Measurements from ENCODE around the gene HOXC4.
"Not testable (repeated sequence)": the region's sequence is repeated elsewhere in the genome, so short reads cannot be mapped to it uniquely, and the experiment has no call there.

Gene HOXC4

DNA sequence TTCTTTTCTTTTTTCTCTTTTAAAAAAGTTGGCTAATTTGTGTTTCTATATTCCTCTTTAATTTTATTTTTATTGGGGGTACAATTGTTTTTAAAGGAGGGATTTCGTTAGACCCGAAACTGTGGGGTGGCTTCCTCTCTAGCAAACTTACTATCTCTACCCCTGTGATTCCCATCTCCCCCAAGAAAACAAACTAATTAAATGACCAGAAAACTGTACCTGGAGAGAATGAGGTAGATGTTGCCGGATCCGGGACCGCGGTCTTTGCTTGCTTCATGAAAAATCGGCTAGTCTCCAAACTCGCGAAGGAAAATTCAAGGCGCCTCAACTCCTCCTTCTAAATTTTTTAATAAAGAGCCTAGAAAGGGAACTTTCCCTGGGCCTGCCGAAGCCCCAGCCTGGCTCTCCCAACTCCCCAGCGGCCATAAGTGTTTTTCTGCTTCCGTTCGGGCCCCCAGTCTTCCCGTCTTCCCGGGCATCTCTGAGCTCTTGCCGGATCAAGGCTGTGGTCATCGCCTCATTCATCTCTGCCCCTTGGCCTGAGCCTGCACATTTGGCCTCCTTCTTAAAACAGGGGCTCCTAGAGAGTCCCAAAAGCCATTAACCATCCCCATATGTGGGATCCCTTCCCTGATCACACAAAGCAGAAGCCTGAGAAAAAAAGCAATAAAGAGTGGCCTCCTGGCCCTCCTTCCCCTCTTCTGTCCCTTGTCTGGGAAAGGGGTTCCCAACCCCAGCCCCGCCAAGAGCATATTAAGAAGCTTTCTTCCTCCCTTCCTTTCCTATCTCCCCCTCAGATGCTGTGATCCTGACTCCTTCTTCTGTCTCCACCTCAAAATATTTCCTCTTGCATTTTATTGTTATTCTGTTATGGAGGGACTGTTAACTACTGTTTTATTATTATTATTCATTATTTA is 26.6 kb downstream of the HOXC4 start:
- in situ Hi-C loops (cut with HindIII; ENCODE audit: low sequenced_read_pairs): not testable (repeated sequence)

DNA sequence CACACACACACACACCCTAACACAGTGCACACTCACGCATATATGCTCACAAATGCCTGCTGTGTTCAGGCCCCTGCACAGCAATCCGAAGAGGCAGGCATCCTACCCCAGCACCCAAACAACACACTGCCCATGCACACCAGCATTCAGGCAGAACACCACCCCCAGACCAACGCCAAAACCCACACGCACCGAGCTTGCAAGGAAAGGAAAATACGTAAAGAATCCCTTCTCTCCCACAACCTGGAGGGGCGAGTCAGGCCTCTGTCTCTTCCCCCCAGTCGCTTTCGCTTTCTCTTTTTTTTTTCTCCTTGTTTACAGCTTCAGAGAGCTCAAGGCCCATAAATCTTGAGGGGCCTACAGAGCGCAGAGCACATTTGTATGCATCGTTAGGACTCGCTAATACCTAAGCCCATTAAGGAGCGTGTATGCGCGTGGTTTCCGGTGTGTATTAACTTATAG is 27.4 kb downstream of the HOXC4 start:
- in situ Hi-C loops (cut with HindIII; ENCODE audit: low sequenced_read_pairs): not testable (repeated sequence)

DNA sequence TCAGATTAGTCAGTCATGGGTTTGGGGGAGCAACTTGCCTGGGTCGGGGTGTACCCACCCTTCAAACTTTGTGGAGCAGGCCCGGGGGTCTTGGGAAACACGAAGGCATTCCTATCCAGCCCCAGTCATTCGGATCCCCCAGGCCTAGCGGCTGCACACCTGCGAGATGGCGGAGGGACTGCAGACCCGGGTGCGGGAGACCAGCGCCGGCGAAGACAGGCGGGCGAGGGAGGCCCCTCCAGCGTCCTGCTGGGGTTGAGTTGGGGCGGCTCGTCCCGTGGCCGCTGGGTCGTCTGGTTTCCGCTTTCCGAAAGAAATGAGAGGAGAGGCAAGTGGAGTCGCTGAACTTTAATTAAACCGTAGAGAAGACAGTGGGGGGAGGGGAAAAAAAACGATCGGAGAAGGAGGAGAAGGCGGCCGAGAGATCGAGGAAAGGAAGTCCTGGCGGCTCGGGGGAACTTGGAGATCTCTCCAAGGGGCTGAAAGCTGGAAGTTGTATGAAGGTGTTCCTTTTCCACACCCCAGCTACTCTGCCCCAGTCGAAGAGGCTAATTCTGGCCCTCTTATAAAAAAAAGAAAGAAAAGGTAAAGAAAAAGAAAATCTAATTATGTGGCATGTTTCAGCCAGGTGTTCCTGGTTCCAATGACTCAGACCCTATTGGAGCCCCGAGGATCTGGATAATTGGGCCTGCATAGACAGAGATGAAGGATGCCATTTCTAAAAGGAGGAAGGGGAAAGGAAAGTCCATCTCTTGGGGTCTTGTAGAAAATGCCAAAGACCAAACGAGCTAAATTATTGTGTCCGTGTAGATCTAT is 28.2 kb downstream of the HOXC4 start:
- in situ Hi-C loops (cut with HindIII; ENCODE audit: low sequenced_read_pairs): not testable (repeated sequence)

DNA sequence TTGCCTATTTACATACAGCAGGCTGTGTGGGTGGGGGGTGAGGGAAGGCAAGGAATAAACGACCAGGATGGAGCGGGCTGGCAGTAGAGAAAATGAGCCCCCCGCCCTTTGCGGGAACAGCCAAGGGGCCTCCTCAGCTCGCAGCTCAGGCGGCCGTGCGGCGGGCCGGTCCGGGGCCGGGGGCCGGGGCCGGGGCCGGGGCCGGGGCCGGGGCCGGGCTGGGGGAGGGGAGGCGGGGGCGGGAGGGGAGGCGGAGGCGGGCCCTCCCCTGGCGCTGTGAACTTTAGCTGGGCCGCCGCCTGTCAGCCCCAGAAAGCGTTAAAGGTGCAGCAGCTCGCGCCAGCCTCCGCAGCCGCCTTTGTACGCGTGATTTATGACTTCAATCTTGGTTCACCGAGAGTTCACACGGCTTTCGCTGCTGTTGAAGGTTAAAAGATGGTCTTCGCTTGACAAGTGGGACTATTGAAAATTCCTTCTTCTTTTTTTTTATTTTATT is 28.8 kb downstream of the HOXC4 start:
- in situ Hi-C loops (cut with HindIII; ENCODE audit: low sequenced_read_pairs): no loop called here

DNA sequence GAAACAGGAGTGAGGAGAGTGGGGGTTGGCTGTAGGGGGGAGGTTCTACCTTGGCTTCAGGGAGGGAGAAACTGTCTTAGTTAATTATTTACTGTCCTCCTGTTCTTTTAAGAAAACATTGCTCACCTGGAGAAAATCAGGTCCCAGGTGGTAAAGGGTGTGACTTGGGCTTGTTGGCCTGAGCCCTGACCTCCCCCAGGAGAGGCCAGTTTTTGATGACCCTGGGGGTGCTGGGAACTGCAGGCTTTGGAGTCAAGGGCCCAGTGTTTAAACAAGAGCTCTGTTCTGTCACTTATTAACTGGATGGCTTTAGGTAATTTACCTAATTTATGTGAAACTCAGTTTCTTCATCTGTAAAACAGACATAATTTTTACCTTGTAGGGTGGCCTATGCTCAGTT is 34.4 kb downstream of the HOXC4 start:
- in situ Hi-C loops (cut with HindIII; ENCODE audit: low sequenced_read_pairs): not testable (repeated sequence)

DNA sequence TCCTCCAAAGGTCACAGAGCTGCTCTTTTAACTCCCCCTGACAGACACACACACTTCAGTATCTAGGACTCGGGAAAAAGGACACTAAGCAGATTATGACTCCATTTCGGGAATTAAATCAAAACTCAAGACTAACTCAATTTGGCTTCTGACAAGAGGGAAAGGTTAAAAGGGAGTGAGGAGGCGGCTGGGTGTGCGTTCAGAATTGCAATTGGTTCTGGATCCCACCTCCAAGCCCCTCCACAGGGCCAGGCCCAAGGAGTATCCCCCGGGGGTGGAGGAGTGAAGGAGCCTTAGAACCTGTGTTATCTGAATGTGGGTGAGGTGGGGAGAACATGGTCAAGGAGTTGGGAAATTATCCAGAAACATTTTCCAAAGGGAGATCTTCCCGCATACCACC is 35.8 kb downstream of the HOXC4 start:
- in situ Hi-C loops (cut with HindIII; ENCODE audit: low sequenced_read_pairs): not testable (repeated sequence)

DNA sequence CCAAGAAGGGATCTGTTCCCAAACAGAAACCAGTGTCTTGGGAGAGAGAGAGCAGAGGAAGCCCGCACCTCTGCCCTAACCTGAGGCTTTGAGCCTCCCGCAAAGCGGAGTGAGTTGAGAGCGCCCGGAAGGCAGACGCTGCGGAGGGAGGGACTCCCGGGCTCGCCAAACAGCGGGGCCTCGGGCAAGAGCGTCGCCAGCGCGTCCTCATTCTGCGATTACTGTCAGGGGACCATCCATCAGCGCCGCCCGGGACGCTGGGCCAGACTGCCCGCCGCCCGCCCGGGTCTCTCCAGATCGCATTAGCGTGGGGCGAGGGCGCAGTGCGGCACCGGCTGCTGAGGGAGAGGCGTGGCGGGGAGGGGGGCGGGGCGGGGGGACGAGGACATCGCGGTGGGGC is 36.7 kb downstream of the HOXC4 start:
- in situ Hi-C loops (cut with HindIII; ENCODE audit: low sequenced_read_pairs): not testable (repeated sequence)

DNA sequence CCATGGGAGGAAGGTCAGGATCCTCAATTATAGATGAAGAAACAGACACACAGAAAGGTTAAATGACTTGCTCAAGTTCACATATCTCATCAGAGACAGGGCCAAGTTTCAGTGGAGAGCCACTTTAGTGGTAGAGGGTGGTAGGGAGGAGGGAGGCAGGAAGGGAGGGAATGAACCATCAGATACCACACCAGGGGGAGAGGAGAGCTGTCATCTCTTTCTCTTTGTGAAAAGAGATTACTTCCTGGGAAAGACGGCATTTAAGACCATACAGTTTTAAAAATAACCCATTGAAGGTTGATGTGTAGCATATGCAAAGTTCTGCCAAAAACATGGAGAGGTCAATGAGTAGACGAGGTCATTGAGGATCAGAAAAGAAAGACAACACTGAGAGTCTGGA is 39.3 kb downstream of the HOXC4 start:
- in situ Hi-C loops (cut with HindIII; ENCODE audit: low sequenced_read_pairs): not testable (repeated sequence)

DNA sequence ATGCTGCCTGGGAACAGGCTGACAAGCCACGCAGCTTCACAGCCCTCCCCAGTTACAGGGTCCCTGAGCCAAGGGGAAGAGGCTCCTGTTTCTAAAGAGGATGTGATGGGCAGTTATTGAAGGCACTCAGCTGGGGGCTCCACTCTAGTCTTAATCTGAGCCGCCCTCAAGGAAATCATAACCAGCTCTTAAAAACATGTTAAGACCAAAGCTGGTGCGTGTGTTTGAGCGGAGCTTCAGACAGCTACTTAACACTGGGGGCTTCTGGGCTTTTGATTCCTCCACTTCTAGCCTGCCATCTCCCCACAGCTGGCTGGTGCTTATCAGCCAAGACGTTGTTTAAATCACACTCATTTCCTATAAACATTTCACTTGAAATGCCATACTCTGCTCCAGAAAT is 42.3 kb downstream of the HOXC4 start:
- in situ Hi-C loops (cut with HindIII; ENCODE audit: low sequenced_read_pairs): not testable (repeated sequence)

DNA sequence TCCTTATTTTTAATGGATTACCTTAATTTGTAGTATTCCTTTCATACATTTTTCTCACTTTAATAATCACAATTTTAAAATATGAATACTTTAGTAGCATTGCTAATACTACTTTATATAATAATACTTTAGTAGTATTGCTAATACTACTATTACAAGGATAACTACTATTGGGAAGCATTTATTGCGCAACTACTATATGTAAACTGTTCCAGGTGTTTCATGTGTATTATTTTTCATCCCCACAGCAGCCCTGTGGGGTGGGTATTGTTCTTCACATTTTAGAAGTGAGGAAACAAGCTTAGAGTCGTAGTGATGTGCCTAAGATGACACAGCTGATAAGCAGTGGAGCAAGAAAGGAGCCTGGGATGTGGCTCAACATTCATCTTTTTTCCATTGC is 45.0 kb downstream of the HOXC4 start:
- in situ Hi-C loops (cut with HindIII; ENCODE audit: low sequenced_read_pairs): not testable (repeated sequence)

DNA sequence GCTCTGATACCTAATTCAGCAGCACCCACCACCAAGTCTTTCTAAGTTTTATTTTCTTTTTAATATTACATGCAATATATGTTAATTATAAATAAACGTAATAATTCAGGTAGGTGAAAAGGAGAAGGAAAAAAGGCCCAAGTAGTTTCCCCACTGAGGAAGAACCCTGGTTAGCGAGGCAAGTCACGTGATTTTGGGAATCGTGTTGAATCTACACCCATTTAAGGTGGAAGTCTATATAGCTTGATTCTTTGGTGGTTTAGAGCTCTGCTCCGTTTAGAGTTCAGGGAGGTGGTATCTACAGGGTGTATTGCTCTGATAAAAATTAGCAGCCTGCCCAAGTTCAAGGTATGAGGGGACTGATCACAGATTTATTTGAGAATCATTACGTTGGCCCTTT is 47.0 kb downstream of the HOXC4 start:
- in situ Hi-C loops (cut with HindIII; ENCODE audit: low sequenced_read_pairs): not testable (repeated sequence)

DNA sequence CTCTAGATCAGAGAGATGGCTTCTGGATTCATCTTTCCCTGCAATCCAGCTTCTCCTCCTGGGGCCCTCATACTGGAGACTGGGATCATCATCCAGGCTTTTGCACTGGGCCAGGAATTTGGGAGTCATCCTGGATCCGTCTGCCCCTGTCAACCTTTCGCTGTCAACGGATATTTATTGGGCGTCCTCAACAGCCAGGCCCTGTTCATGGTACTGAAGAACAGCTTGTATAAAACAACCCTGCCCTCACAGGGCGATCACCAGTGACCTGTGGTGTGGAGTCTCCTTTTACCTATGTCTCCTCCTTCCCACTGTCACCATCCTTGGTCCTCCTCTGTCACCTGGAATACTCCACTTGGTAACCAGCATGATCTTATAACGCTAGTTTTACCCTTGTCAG is 48.6 kb downstream of the HOXC4 start:
- in situ Hi-C loops (cut with HindIII; ENCODE audit: low sequenced_read_pairs): not testable (repeated sequence)

DNA sequence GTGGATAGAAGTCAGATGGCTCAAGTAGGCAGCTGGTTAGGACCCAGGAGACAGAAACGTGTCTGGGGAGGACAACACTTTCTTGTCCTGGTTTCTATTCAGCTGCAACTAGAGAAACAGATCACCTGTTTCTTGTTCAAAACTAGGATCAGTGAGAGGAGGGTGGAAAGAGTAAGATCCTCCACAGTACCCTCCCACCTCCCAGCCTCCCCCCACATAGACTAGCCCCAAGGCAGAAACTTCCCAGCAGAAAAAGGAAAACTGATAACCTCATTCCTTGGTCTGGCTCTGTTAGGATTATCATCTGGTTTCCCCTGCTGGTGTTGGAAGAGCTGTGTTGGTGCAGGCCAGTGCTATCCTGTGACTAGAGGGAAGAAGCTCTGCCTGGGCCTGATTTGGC is 50.2 kb downstream of the HOXC4 start:
- in situ Hi-C loops (cut with HindIII; ENCODE audit: low sequenced_read_pairs): not testable (repeated sequence)
